ENCODE data around the gene AP1S1. TPM values are rescaled to one million over a fixed set of nuclear protein-coding genes. Genes with fewer than 3 reads are reported as not detected.

AP1S1 gene
- total and polyA plus RNA-seq, 9 of the 15 experiments (the other 6 are each of a cell fraction or from before 2014, with no cell fraction given): 4.4 to 149 (median 89.4) TPM

DNA sequence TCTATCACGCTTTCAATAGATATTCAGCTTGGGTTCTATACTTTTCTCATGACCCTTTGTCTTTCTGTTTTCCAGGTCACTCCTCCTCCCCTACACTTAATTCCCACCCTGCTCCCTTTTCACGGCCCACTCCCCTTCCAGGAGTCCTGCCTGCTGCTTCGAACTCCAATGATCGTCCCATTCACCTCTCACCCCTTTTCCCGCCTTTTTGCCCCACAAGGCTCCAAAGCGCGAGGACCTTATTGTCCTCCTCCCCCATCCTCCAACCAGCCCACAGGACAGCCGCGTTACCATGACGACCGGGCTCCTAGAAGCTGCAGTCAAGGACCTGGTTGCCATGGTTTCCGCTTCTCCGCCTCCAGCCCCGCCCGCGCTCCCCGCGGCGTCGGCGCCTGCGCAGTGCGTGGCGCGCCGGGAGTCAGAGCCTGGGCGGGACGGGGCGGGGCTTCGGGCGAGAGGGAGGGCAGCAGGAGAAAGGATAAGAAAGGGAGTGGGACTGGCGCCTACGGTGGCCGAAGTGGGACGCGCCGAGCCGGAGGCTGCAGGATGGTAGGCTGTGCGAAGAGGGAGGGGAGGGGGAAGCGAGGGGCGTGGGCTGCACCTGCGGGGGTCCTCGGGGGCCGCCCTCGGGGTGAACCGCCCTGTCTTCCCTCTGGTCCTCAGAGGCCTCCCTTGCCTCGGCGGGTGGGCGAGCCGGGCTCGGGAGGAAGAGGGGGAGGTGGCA, at the start of gene AP1S1 (continued):
- TF ChIP-seq, protein P1, sequence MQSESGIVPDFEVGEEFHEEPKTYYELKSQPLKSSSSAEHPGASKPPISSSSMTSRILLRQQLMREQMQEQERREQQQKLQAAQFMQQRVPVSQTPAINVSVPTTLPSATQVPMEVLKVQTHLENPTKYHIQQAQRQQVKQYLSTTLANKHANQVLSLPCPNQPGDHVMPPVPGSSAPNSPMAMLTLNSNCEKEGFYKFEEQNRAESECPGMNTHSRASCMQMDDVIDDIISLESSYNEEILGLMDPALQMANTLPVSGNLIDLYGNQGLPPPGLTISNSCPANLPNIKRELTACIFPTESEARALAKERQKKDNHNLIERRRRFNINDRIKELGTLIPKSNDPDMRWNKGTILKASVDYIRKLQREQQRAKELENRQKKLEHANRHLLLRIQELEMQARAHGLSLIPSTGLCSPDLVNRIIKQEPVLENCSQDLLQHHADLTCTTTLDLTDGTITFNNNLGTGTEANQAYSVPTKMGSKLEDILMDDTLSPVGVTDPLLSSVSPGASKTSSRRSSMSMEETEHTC (IDR thresholded peaks at IDR 0.05): no peak
- TF ChIP-seq NONO (IDR thresholded peaks at IDR 0.05; ENCODE audit: low read depth in 2 of 2, low read length in 1 of 2) (no peak), PRPF4 (IDR thresholded peaks at IDR 0.05; ENCODE audit: insufficient read depth, low read depth, low read length, poor library complexity, severe bottlenecking) (no peak), POLR2A (conservative IDR thresholded peaks at IDR 0.05) (no peak; the same call in 1 of the 2 replicates), ZNF589 (CRISPR knock-in tag; IDR thresholded peaks at IDR 0.05; ENCODE audit: low read depth) (no peak), CC2D1A (IDR thresholded peaks at IDR 0.05) (no peak), ZNF174 (CRISPR knock-in tag; IDR thresholded peaks at IDR 0.05) (no peak), NFIC (IDR thresholded peaks at IDR 0.05) (peak; percentile 83), ZBTB1 (CRISPR knock-in tag; IDR thresholded peaks at IDR 0.05; ENCODE audit: borderline replicate concordance, low read depth) (no peak), ZNF347 (CRISPR knock-in tag; IDR thresholded peaks at IDR 0.05; ENCODE audit: low read depth) (no peak), KDM4B (IDR thresholded peaks at IDR 0.05; ENCODE audit: borderline replicate concordance in 2 of 2, low read depth in 1 of 2) (no peak), RBM22 (IDR thresholded peaks at IDR 0.05; ENCODE audit: low read depth, low read length, poor library complexity, severe bottlenecking) (peak; percentile 99), CREBBP (IDR thresholded peaks at IDR 0.05; ENCODE audit: low read depth, low read length) (no peak), ZNF140 (CRISPR knock-in tag; IDR thresholded peaks at IDR 0.05) (no peak), MCM7 (IDR thresholded peaks at IDR 0.05) (no peak)
- TF ChIP-seq, protein P2, sequence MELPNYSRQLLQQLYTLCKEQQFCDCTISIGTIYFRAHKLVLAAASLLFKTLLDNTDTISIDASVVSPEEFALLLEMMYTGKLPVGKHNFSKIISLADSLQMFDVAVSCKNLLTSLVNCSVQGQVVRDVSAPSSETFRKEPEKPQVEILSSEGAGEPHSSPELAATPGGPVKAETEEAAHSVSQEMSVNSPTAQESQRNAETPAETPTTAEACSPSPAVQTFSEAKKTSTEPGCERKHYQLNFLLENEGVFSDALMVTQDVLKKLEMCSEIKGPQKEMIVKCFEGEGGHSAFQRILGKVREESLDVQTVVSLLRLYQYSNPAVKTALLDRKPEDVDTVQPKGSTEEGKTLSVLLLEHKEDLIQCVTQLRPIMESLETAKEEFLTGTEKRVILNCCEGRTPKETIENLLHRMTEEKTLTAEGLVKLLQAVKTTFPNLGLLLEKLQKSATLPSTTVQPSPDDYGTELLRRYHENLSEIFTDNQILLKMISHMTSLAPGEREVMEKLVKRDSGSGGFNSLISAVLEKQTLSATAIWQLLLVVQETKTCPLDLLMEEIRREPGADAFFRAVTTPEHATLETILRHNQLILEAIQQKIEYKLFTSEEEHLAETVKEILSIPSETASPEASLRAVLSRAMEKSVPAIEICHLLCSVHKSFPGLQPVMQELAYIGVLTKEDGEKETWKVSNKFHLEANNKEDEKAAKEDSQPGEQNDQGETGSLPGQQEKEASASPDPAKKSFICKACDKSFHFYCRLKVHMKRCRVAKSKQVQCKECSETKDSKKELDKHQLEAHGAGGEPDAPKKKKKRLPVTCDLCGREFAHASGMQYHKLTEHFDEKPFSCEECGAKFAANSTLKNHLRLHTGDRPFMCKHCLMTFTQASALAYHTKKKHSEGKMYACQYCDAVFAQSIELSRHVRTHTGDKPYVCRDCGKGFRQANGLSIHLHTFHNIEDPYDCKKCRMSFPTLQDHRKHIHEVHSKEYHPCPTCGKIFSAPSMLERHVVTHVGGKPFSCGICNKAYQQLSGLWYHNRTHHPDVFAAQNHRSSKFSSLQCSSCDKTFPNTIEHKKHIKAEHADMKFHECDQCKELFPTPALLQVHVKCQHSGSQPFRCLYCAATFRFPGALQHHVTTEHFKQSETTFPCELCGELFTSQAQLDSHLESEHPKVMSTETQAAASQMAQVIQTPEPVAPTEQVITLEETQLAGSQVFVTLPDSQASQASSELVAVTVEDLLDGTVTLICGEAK (IDR thresholded peaks at IDR 0.05): peak; percentile 75
- TF ChIP-seq, protein P2 (CRISPR knock-in tag; IDR thresholded peaks at IDR 0.05): no peak
